GM21619 (cell line): ENCODE measurements around the gene NCBP2L.
A peak's percentile ranks its signal among the peaks of the same experiment; 100 is the strongest.
"Not testable (repeated sequence)": the region's sequence is repeated elsewhere in the genome, so short reads cannot be mapped to it uniquely, and the experiment has no call there.

Source experiments
- ATAC-seq: cut with Tn5 transposase; IDR thresholded peaks from one replicate; pipeline ENCODE4 v1.9.1; 2021; ENCODE audit not compliant: unreplicated experiment

Gene NCBP2L

GRCh38 chrX:107804427-107804826 lies 26.9 kb downstream of the NCBP2L start:
- ATAC-seq, result no peak

DNA sequence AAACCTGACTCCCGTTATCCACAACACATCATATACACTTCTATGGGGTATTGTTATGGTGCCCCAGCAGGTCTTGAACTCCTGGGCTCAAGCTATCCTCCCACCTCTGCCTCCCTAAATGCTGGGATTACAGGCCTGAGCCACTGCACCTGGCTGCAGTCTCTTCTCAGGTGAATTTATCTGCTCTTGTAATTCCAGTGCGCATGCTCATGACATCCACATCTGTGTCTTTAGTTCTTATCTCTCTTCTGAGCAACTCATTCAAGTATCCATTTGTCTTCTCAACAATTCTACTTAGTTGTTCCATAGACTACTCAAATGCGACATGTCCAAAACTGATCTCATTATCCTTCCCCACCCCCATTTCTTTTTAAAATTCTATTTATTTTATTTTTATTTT lies 27.6 kb downstream of the NCBP2L start:
- no peak for ATAC-seq

DNA sequence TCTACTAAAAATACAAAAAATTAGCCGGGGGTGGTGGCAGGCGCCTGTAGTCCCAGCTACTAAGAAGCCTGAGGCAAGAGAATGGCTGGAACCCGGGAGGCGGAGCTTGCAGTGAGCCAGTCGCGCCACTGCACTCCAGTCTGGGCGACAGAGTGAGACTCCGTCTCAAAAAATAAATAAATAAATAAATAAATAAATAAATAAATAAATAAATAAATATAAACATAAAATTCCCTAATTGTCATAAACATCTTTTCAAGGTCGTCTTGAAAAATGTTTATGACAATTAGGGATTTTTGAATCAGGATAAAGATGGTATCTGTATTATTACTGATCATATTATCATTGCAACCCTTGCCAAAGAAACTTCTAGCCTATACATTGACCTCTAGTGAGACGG lies 32.5 kb downstream of the NCBP2L start:
- not testable (repeated sequence) for ATAC-seq

GRCh38 chrX:107818900-107819521 lies 41.5 kb downstream of the NCBP2L start:
- ATAC-seq, result no peak

DNA sequence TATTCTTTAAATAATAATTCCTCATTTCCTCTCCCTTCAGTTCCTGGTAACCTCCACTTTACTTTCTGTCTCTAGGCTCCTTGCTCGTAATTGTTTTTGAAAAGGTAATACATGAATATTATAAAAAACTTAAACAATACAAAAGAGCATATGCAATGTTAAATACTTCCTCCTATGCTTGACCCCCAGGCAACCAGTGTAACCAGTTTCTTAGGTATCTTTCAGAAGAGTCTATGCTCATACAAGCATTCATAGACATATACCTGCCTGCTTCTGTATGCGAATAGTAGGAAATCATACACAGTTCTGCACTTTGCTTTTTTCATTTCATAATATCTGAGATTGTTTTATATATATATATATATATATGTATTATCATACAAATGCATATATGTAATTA lies 45.5 kb downstream of the NCBP2L start:
- ATAC-seq, result no peak

DNA sequence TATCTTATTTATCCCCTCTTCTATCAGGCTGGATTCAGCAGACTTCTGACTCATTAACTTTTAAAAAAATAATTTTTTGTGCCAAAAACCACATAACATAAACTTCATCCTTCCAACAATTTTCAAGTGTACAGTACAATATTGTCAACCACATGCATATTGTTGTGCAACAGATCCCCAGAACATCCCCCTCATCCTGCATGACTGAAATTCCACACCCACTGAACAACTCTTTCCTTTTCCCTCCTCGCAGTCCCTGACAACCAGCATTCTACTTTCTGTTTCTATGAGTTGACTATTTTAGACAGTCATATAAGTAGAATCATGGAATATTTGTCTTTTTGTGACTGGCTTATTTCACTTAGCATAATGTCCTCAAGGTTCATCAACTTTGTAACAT lies 45.9 kb downstream of the NCBP2L start:
- no peak for ATAC-seq

DNA sequence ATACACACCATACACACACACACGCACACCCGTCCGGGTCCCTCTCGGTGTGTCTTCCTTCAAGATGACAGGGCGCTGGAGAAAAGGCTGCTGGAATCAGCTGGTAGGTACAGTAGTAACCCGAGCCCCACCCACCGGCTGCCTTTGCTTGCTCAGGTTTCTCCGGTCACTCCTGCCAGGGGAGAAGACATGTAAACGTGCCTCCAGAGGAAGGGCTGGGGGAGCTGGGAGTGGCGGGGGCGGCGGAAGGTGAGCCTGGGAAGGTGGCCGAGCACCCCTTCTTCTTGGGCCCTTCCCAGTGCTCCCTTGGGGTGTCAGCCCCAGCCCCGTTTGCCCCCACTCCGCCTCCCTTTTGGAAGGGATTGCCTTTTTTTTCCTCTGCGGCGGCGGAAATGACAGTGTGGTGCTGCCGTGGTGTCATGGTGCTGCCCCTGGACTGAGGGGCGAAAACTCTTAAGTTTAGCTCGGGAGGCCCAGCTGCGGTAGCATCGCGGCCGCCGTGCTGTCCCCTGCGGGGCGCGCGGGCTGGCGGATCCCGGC lies 48.2 kb downstream of the NCBP2L start, which contains the start of gene MID2:
TSS of gene MID2 (plus strand) at position 169 of the 540 bp plus-strand sequence. CDS start 561 bp downstream, outside the sequence.
- peak; percentile 64 for ATAC-seq

DNA sequence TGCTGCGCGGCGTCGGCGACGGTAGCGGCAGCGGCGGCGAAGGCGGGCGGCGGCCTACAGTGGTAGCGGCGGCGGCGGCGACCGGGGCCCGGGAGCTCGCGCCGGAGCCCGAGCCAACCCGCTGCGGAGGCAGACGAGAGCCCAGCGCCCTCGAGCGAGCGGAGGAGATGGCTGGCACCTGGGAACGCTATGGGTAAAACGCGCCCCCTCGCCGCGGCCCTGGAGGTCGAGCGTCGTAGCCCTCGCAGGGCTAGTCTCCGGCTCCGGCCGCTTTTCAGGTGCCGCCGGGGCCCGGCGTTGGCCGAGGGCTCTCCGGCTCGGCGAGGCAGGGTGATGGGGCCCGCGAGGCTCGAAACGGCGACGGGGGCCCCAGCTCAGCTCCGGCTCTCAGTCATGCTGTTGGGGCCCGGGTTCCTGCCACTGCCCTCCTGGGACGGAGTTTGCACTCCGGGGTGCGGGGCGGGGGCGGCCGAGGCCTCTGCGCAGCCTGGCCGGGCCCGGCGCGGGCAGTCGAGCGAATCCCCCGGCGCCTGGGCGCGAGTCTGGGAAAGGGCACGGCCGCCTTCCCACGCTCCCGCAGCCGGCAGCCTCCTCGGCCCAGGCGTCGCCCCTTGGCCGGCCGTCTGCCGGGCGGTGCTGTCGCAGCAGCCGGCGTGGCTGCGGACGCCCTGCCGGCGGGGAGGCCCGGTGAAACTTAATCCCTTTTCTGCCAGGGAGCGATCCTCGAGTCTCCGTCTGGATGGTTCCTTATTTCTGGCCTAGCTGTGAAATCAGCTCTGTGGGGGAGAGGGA lies 48.9 kb downstream of the NCBP2L start:
- ATAC-seq, result peak; percentile 58

- ATAC-seq, result no peak
These were observed 49.7 kb downstream of the NCBP2L start for GRCh38 chrX:107827030-107827831.

DNA sequence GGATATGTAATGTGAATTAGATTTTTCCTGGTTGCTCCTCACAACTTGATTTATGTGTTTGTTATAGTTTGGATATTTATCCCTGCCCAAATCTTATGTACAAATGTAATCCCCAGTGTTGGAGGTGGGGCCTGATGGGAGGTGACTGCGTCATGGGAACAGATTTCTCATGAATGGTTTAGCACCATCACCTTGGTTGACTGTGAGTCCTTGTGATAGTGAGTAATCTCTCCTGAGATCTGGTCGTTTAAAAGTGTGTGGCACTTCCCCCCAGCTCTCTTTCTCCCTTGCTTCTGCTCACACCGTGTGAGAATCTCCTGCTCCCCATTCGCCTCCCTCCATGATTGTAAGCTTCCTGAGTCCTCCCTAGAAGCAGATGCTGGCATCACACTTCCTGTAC lies 50.3 kb downstream of the NCBP2L start:
- no peak for ATAC-seq

DNA sequence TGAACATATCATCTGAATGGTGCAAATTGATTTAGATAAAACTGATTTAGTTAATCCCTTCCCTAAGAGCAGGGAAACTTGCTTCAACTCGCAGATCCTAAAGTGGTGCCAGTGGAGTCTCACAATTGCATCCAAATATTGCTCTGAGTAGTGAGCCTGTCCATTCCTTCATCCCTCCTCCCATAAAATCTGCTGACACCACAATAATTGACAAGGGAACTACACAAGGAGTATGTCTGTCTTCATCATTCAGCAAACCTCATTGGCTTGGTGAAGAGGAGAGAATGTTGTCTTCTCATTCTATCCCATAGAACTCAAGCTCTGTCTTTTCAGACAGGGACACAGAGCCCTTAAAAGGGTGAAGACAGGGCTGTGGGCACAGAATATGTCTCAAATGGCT lies 52.3 kb downstream of the NCBP2L start:
- no peak for ATAC-seq

DNA sequence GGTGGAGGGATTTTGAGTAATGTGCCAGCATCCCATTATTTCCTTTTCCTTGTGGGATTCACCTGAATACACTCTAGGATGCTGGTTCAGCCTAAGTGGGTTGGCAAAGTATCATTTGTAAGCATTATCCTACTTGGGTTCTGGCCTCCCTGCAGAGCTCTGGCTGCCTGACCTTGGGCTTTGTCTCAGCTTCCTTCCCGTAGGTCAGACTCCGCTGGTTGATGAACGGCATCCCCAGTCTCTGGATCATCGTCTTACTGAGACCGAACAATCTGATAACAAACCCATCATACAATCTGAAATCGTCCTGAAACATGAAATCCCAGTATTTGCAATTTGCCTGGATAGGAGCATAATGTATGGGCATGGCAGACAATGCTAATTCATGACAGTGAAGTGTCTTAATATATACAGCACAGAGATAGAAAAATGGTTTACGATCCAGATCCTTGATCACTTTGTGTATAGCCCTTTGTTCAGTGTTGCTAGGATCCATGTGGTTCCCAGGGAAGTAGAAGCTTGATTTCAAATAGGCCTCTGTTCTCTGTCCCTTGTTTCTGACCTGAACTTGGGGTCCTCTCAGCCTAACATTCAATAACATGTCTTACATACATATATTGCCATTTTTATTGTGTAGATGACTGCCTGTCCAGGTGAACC lies 53.7 kb downstream of the NCBP2L start:
- ATAC-seq, result no peak

GRCh38 chrX:107834275-107835201 lies 57.0 kb downstream of the NCBP2L start:
- no peak for ATAC-seq

- no peak for ATAC-seq
These were observed 59.4 kb downstream of the NCBP2L start for GRCh38 chrX:107836958-107837357.

DNA sequence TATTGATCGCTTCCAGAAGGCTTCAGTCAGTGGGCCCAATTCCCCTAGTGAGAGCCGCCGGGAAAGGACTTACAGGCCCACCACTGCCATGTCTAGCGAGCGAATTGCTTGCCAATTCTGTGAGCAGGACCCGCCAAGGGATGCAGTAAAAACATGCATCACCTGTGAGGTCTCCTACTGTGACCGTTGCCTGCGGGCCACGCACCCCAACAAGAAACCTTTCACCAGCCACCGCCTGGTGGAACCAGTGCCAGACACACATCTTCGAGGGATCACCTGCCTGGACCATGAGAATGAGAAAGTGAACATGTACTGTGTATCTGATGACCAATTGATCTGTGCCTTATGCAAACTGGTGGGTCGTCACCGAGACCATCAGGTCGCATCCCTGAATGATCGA lies 63.4 kb downstream of the NCBP2L start:
- ATAC-seq, result no peak

GRCh38 chrX:107842715-107843400 lies 65.3 kb downstream of the NCBP2L start:
- ATAC-seq, result no peak
